Measurements from ENCODE around the gene FXYD3.
"Not testable (repeated sequence)": the region's sequence is repeated elsewhere in the genome, so short reads cannot be mapped to it uniquely, and the experiment has no call there.

Gene FXYD3

GRCh38 chr19:35142606-35143230 lies 27.1 kb downstream of the FXYD3 start:
- DNase-seq (ENCODE audit: low read depth) = no peak

- DNase-seq (ENCODE audit: low read depth) = no peak
Measured at GRCh38 chr19:35143231-35143715, 27.6 kb downstream of the FXYD3 start, which contains the start of gene FXYD7. Gene FXYD7, plus strand, starts transcription at chr19:35143255. Its CDS starts 79 bp downstream, at chr19:35143334.

GRCh38 chr19:35143818-35144217 lies 28.2 kb downstream of the FXYD3 start:
- DNase-seq (ENCODE audit: low read depth) = no peak

GRCh38 chr19:35144259-35144599 lies 28.6 kb downstream of the FXYD3 start:
- DNase-seq (ENCODE audit: low read depth) = no peak

- DNase-seq (ENCODE audit: low read depth) = no peak
Measured at GRCh38 chr19:35144600-35145436, 29.2 kb downstream of the FXYD3 start.

DNA sequence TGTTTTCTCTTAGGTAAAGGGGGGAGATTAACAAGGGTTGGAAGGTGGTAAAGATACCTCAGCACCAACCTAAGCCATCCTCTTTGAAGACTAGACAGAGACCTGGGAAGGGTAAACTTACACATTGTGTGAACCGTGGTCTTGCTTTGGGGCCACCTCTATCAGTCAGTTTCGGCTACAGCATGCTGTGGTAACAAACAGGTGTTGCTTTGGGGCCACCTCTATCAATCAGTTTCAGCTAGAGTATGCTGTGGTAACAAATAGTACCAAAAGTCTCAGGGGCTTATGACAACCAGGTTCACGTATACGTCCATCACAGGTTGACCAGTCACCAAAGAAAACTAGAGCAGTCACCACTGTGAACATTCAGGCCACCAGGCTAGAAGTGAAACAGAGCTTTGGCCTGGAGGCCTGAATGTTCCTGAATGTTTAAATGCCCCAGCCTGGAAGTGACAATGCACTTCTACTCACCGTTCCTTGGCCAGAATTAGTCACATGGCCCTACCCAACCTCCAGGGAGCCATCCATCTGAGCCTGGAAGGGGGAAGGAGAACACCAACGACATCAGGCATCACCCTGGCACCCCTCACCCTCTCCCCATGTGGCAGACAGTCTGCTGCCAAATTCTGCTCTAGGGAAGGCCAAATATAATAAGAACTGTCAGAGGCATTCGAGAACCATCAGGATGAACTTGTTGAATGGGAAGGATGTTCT lies 31.3 kb downstream of the FXYD3 start:
- DNase-seq (ENCODE audit: low read depth) = no peak

DNA sequence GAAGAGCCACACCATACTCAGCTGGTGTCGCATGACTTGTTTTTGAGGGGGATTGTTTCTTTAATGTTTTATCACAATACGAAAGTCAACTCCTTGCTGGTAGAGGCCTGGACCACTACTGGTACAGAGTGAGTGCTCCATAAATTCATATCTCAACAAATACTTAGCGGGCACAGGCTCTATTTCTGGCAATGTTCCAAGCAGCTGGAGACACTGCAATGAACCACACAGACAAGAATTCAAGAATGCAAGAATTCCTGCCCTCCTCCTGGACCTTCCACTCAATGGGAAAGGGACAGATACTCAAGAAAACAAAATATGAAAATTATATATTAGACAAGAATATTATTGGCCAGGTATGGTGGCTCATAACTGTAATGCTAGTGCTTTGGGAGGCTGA lies 33.8 kb downstream of the FXYD3 start:
- DNase-seq (ENCODE audit: low read depth) = no peak

DNA sequence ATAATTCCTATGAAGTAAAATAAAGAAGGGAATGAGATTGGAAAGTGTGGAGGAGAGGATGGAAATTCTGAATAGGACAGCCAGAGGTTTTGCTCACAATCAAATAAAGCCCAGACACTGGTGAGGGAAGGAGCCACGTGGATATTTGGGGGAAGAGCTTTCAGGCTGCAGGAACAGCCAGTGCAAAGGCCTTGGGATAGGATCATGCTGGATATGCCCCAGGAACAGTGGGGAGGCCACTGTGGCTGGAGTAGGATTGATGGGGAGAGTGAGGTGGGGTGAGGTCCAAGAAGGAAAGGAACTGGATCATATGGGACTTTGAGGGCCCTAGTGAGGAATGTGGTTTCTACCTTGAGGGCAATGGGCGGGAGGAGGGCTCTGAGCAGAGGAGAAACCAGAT lies 34.8 kb downstream of the FXYD3 start:
- DNase-seq (ENCODE audit: low read depth) = no peak

GRCh38 chr19:35151273-35152065 lies 35.8 kb downstream of the FXYD3 start:
- DNase-seq (ENCODE audit: low read depth) = no peak

GRCh38 chr19:35153129-35153522 lies 37.5 kb downstream of the FXYD3 start:
- DNase-seq (ENCODE audit: low read depth) = not testable (repeated sequence)

- DNase-seq (ENCODE audit: low read depth) = no peak
Measured at GRCh38 chr19:35153701-35154524, 38.3 kb downstream of the FXYD3 start.

DNA sequence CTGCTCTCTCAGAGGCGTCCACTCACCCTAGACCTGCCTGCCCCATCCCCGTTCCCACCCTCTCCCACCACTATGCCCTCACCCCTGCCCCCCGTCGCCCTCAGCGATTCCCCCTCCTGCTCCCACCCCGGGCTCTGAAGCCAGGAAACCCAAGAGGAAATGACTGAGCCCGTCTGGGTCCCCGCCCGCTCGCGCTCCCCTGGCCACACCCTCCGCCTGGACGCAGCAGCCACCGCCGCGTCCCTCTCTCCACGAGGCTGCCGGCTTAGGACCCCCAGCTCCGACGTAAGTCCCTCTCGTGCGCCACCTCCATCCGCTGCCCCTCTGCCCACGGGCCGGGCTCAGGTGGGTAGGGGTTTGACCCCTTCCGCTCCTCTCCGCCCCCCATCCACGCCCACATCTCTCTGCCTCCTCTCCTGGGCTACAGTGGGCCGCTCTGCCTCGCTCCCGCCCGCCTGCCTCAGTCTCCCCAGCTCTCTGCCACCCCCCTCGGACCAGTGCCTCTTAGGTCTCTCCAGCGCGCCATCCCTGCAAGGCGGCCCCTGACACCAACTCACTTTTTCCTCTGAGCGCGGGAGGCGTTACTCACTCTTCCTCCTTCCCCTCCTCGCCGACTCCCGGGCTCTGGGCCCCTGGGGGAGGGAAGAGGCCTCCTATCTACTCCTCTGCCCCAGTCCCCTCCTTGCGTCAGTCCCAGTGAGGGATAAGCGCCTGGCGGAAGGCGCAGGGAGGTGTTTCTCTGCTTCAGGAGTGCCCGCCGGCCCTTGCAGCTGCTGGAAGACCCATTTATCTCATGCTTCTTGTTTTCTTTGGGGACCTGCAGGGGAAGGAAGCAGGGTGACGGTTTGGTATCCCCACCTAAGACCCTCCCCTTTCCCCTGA lies 39.1 kb downstream of the FXYD3 start, which contains the start of gene FXYD5:
Gene FXYD5, plus strand, starts transcription at position 211 of the 882 bp plus-strand sequence. CDS start 816 bp downstream, outside the sequence.
- DNase-seq (ENCODE audit: low read depth) = peak; percentile 73

DNA sequence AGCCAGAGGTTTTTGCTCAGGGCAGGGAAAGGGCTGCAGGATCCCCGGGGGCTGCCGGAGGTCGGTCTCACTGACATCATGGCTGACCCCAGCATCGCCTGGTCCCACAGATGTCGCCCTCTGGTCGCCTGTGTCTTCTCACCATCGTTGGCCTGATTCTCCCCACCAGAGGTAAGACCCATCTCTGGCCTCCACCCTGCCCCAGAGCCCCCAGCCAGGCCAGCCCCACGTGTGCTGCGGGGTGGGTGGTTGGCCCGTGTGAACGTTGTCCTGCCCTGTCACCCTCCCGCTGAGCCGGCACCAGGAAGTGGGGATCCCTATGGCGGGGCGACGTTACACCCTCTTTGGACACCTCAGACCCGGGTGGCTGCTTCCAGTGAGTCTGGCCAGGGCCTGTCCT lies 39.8 kb downstream of the FXYD3 start:
- no peak for DNase-seq (ENCODE audit: low read depth)

GRCh38 chr19:35155981-35156672 lies 40.5 kb downstream of the FXYD3 start:
- DNase-seq (ENCODE audit: low read depth) = no peak

DNA sequence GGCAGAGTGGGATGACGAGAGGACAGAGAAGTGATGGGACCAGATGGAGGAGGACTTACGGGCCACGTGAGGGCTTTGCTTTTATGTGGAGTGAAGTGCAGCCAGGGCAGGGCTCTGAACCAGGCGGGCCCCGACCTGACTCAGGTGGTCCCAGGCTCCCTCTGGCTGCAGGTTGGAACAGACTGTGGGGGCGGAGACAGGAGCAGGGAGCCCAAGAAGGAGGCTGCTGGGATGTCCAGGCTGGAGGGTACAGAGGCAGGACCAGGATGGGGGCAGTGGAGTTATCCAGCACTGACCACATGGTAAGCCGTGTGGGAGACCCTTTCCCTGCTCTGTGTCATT lies 41.0 kb downstream of the FXYD3 start:
- DNase-seq (ENCODE audit: low read depth) = no peak

DNA sequence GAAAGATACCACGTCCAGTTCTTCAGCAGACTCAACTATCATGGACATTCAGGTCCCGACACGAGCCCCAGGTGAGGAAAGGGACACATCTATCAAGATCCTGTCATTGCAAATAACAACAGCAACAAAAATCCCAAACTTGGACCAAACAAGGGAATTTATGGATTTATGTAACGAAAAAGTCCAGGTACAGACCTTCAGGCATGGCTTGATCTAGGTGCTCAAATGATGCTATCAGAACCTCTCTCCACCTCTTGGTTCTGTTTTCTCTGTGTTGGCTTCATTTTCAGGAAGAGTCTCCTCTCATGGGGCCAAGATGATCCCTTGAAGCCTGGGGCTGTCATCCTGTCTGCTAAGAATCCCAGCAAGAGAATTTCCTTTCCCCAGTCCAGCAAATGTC lies 41.8 kb downstream of the FXYD3 start:
- DNase-seq (ENCODE audit: low read depth) = no peak

GRCh38 chr19:35159606-35160005 lies 44.0 kb downstream of the FXYD3 start:
- DNase-seq (ENCODE audit: low read depth) = no peak

GRCh38 chr19:35160629-35161433 lies 45.2 kb downstream of the FXYD3 start:
- DNase-seq (ENCODE audit: low read depth) = no peak

DNA sequence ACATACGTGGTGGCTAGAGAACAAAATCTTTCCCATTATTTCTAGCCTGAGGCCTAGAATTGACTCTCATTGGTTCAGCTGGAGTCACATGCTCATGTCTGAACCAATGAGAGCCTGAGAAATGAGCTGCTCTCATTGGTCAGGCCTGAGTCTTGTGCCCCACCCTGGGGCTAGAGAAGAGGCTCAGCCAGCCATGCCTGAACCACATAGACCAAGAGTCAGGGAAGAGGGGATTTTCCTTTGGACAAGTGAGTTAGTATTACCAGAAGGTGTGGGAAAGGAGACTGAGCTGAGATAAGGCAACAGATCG lies 45.8 kb downstream of the FXYD3 start:
- DNase-seq (ENCODE audit: low read depth) = no peak
